Fibroblast of lung (primary cell): Measurements from ENCODE around the gene DHODH. TPM values are rescaled to one million over a fixed set of nuclear protein-coding genes. Genes with fewer than 3 reads are reported as not detected.
"Not testable (repeated sequence)": the region's sequence is repeated elsewhere in the genome, so short reads cannot be mapped to it uniquely, and the experiment has no call there.

ENCODE experiments used
- DNase-seq, 2 donors: peaks; one replicate each; pipeline versions ENCODE4 v3.0.0 to v3.0.0-alpha.2; 2010; ENCODE audit warnings: low read depth in 2 of 2
- H2AFZ ChIP-seq: 2 replicates; pipeline ENCODE4 v1.5.1; 2012; ENCODE audit warnings: low read length, control low read depth, inconsistent platforms
- H3K27ac ChIP-seq: 2 replicates; pipeline ENCODE4 v1.5.1; 2011; ENCODE audit warnings: low read length, control low read depth; ENCODE audit not compliant: insufficient read depth
- H3K27me3 ChIP-seq: 2 replicates; pipeline ENCODE4 v1.5.1; 2011; ENCODE audit warnings: mild to moderate bottlenecking, low read length; ENCODE audit not compliant: control insufficient read depth, insufficient read depth
- H3K36me3 ChIP-seq: 2 replicates; pipeline ENCODE4 v1.5.1; 2011; ENCODE audit warnings: low read length; ENCODE audit not compliant: control insufficient read depth, insufficient read depth
- H3K4me1 ChIP-seq: 2 replicates; pipeline ENCODE4 v1.5.1; 2011; ENCODE audit warnings: low read length; ENCODE audit not compliant: control insufficient read depth, insufficient read depth; ENCODE audit errors: extremely low read depth
- H3K4me2 ChIP-seq: 2 replicates; pipeline ENCODE4 v1.5.1; 2011; ENCODE audit warnings: low read length, control low read depth; ENCODE audit not compliant: insufficient read depth; ENCODE audit errors: extremely low read depth
- H3K4me3 ChIP-seq, 4 experiments: fragments of 200-600 bp in 1 of 4; sonication (generic) in 1 of 4; replicated peaks in 1 of 4; 2 replicates each; pipeline ENCODE4 v1.5.1; 2011 to 2016; ENCODE audit warnings: low read length in 4 of 4, low read depth in 3 of 4, mild to moderate bottlenecking in 3 of 4, control low read depth in 2 of 4, inconsistent platforms in 1 of 4, mixed read lengths in 1 of 4; ENCODE audit not compliant: insufficient read depth in 1 of 4; ENCODE audit errors: control extremely low read depth in 1 of 4
- H3K79me2 ChIP-seq: 2 replicates; pipeline ENCODE4 v1.5.1; 2012; ENCODE audit warnings: mild to moderate bottlenecking, low read length, inconsistent platforms; ENCODE audit not compliant: control insufficient read depth, insufficient read depth
- H3K9ac ChIP-seq: 2 replicates; pipeline ENCODE4 v1.5.1; 2011; ENCODE audit warnings: mild to moderate bottlenecking, low read length, control low read depth; ENCODE audit not compliant: insufficient read depth
- H3K9me3 ChIP-seq: 2 replicates; pipeline ENCODE4 v1.5.1; 2012; ENCODE audit warnings: low read depth, low read length; ENCODE audit not compliant: control insufficient read depth, insufficient read depth
- H4K20me1 ChIP-seq: 2 replicates; pipeline ENCODE4 v1.5.1; 2011; ENCODE audit warnings: low read length; ENCODE audit not compliant: control insufficient read depth, insufficient read depth; ENCODE audit errors: extremely low read depth
- CTCF ChIP-seq, 2 donors: IDR thresholded peaks in 1 of 2; conservative IDR thresholded peaks in 1 of 2; 1 replicate in 1 of 2; 2 replicates in 1 of 2; pipeline ENCODE4 v1.5.1; 2011 to 2012; ENCODE audit warnings: low read length in 2 of 2, control low read depth in 1 of 2, inconsistent platforms in 1 of 2, low read depth in 1 of 2, mild to moderate bottlenecking in 1 of 2
- EZH2 ChIP-seq: IDR thresholded peaks from 2 replicates; pipeline ENCODE4 v1.5.1; 2012; ENCODE audit warnings: low read length, control low read depth, mild to moderate bottlenecking; ENCODE audit errors: missing control alignments
- polyA plus RNA-seq, 2 donors: library from polyadenylated mRNA; depleted of rRNA in 1 of 2; stranded (reverse) in 1 of 2; unstranded in 1 of 2; fragments of >200 nt; gene quantifications; 2 replicates each; pipeline ENCODE4 v1.2.1, GENCODE V29; 2011 to 2012; ENCODE audit warnings: missing spikeins in 1 of 2
- total RNA-seq: library from RNA; depleted of rRNA; stranded (reverse); fragments of >200 nt; gene quantifications from 2 replicates; pipeline ENCODE4 v1.2.1, GENCODE V29; 2014

The DHODH gene
- total and polyA plus RNA-seq, 2 donors (not counting 1 experiment from before 2014, with no cell fraction given): 3.0 TPM

GRCh38 chr16:72001180-72001874, 7.2 kb upstream of the DHODH start:
- no peak overlapping the region for H3K4me2 ChIP-seq
- H3K4me1 ChIP-seq: no peaks in the 10 kb centered on the region
- no peak for TF ChIP-seq EZH2
- no peak for TF ChIP-seq CTCF (conservative IDR thresholded peaks at IDR 0.05 in 1 of 2, IDR thresholded peaks at IDR 0.05 in 1 of 2; ENCODE audit: low read depth in 1 of 2, low read length in 2 of 2)
- no peaks in the 10 kb centered on the region for H3K27me3 ChIP-seq
- H3K9me3 ChIP-seq: no peaks in the 10 kb centered on the region
- no peak overlapping the region for H3K4me3 ChIP-seq
- H2AFZ ChIP-seq: no peak overlapping the region
- no peaks in the 10 kb centered on the region for H4K20me1 ChIP-seq
- no peaks in the 10 kb centered on the region for H3K79me2 ChIP-seq
- no peak overlapping the region for H3K27ac ChIP-seq
- no peaks in the 10 kb centered on the region for H3K36me3 ChIP-seq
- no peak overlapping the region for H3K9ac ChIP-seq
- no peak for DNase-seq

- TF ChIP-seq CTCF (conservative IDR thresholded peaks at IDR 0.05 in 1 of 2, IDR thresholded peaks at IDR 0.05 in 1 of 2; ENCODE audit: low read depth in 1 of 2, low read length in 2 of 2) (no peak), EZH2 (no peak)
- Histone ChIP-seq H3K9ac (no peak overlapping the region), H3K27ac (no peak overlapping the region), H3K27me3 (no peaks in the 10 kb centered on the region), H3K9me3 (no peaks in the 10 kb centered on the region), H3K4me2 (no peak overlapping the region), H3K79me2 (no peaks in the 10 kb centered on the region), H3K36me3 (no peaks in the 10 kb centered on the region), H4K20me1 (no peaks in the 10 kb centered on the region), H2AFZ (no peak overlapping the region), H3K4me3 (no peak overlapping the region), H3K4me1 (no peaks in the 10 kb centered on the region)
- no peak for DNase-seq
Observed at GRCh38 chr16:72002619-72003018, 5.9 kb upstream of the DHODH start.

- not testable (repeated sequence) for H3K4me1 ChIP-seq, H3K27me3 ChIP-seq, DNase-seq, H3K79me2 ChIP-seq, H3K4me2 ChIP-seq, H3K36me3 ChIP-seq, H3K9ac ChIP-seq, H3K9me3 ChIP-seq, H4K20me1 ChIP-seq, H3K27ac ChIP-seq, H2AFZ ChIP-seq
- H3K4me3 ChIP-seq: peak overlapping the region in 2 of 4 experiments; percentile 52 to 97
Observed at GRCh38 chr16:72008065-72008423, 500 bp upstream of the DHODH start.
